ENCODE data around the gene OSBPL10.

Gene OSBPL10

DNA sequence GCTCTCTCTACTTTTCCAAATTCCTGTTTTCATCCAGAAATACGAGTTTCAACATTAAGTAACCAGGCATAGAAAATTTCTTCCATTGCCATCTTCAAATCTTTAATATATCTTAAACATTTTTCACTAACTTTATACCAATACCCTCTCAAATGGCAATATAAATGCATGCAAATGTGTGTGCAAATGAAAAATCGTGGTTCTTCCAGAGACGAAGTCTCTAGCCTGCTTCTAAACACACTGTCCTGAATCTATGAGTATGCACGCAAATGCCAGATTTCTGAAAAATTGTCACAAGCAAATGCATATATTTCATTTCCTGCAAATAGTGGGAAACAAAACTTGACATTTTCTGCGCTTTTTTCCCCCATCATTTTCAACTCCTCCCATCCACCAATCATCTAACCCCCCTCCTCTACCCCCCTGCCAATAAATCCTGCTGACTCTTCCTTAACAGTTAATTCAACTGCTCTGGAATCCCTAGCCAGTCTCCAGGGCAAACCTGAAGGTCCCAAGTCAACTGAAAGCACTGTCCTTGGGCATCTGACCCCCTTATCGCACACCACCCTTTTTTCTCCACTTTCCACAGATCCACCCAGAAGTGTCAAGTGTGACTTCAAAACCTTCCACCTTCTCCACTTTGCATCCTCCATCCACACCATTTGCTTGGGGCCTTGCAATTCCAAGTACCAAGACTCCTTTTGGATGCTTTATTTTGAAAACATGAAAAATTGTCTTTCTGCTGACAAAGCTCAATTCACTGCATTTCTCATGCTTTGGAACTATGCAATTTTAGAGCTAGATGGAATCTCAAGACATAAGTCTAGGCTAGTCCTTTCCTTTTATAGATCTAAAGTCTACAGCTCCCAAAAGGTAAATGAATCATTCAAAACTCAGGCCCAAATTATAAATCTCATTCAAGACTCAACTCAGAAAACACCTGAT is 144.7 kb downstream of the OSBPL10 start:
- H3K4me2 ChIP-seq (ENCODE audit: low read length), result no peak overlapping the region
- H3K27me3 ChIP-seq (ENCODE audit: control insufficient read depth, insufficient read depth, low read length), result no peaks in the 10 kb centered on the region
- H3K9me3 ChIP-seq (replicated peaks; ENCODE audit: low read length), result no peaks in the 10 kb centered on the region
- peaks cover 15% of the 10 kb centered on the region for H3K4me1 ChIP-seq (ENCODE audit: control insufficient read depth, insufficient read depth, low read length)
- H3K9ac ChIP-seq (ENCODE audit: low read depth, low read length), result no peak overlapping the region
- H3K4me3 ChIP-seq (ENCODE audit: low read length), result no peak overlapping the region
- no peaks in the 10 kb centered on the region for H3K36me3 ChIP-seq (ENCODE audit: insufficient read depth, low read length)

DNA sequence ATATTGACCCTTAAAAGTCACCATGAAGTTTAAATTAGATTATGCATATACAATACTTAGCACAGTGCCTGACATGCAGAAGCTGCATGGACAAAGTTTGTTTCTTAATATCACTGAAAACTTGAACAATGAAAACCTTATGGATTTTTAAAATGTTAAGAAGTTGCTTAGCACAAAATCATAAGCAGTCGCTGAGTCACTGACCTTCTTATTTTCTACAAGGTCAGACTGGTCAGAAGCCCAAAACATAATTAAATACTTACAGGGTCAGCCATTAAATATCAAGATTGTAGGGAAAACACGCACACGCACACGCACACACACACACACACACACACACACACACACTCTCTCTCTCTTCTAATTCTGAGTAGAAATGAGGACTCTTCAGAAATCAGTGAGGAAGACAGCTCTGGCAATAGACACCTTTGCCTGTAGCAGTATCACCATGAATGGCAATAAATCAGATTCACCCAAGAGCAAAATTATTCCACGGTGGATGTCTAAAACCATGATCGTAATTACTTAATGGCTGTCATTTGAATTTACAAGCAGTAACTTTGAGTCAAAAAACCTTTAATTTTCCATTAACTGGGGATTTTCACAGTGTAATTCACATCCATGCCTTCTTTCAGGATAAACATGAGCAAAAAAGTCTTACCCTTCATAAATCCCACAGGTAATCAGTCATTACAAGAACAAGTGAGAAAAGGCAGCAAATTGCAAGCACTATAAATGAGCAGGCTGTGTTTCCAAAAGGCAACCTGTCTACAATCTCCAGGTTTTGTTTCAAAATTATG is 147.5 kb downstream of the OSBPL10 start:
- Histone ChIP-seq H3K4me3 (ENCODE audit: low read length) (no peak overlapping the region), H3K9me3 (replicated peaks; ENCODE audit: low read length) (no peaks in the 10 kb centered on the region), H3K4me2 (ENCODE audit: low read length) (no peak overlapping the region), H3K9ac (ENCODE audit: low read depth, low read length) (no peak overlapping the region), H3K4me1 (ENCODE audit: control insufficient read depth, insufficient read depth, low read length) (peaks cover 5% of the 10 kb centered on the region), H3K27me3 (ENCODE audit: control insufficient read depth, insufficient read depth, low read length) (no peaks in the 10 kb centered on the region), H3K36me3 (ENCODE audit: insufficient read depth, low read length) (no peaks in the 10 kb centered on the region)

DNA sequence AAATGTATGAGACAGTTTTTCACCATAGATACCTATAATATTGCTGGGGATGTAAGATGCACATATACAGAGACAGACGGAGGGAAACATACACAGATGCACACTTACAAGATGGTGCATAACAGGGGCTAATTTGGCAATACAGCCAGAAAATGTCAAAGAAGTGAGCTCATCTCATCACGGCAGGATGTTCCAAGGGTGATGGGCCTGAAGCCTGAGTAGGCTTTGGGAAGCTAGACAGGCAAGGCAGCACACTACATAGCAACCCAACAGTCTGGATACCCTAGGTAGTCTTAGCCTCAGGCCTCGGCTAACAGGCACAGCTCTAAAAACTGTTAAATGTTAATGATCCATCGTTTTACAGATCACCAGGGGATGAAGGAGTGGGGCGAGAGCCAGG is 148.5 kb downstream of the OSBPL10 start:
- Histone ChIP-seq H3K4me3 (ENCODE audit: low read length) (no peak overlapping the region), H3K4me2 (ENCODE audit: low read length) (no peak overlapping the region), H3K4me1 (ENCODE audit: control insufficient read depth, insufficient read depth, low read length) (peaks cover 5% of the 10 kb centered on the region), H3K9me3 (replicated peaks; ENCODE audit: low read length) (no peaks in the 10 kb centered on the region), H3K36me3 (ENCODE audit: insufficient read depth, low read length) (no peaks in the 10 kb centered on the region), H3K9ac (ENCODE audit: low read depth, low read length) (no peak overlapping the region), H3K27me3 (ENCODE audit: control insufficient read depth, insufficient read depth, low read length) (no peaks in the 10 kb centered on the region)

DNA sequence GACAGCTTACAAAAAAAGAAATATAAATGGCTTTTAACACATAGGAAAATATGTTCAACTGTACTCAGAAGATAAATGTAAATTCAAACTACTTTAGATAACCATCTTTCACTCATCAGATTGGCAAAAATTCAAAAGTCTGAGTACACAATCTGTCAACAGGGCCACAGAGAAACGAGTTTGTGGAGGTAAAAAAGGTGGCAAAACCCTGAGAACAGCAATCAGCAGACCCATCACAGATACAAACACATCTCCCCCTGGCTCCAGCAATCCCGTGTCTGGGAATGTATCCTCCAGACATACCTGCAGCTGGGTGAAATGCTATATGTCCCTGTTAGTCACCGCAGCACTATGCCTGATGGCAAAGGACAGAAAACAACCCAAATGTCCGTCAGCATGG is 149.5 kb downstream of the OSBPL10 start:
- H3K4me3 ChIP-seq (ENCODE audit: low read length), result no peak overlapping the region
- no peak overlapping the region for H3K4me2 ChIP-seq (ENCODE audit: low read length)
- no peaks in the 10 kb centered on the region for H3K27me3 ChIP-seq (ENCODE audit: control insufficient read depth, insufficient read depth, low read length)
- no peaks in the 10 kb centered on the region for H3K36me3 ChIP-seq (ENCODE audit: insufficient read depth, low read length)
- H3K4me1 ChIP-seq (ENCODE audit: control insufficient read depth, insufficient read depth, low read length), result peaks cover 5% of the 10 kb centered on the region
- H3K9ac ChIP-seq (ENCODE audit: low read depth, low read length), result no peak overlapping the region
- H3K9me3 ChIP-seq (replicated peaks; ENCODE audit: low read length), result no peaks in the 10 kb centered on the region

DNA sequence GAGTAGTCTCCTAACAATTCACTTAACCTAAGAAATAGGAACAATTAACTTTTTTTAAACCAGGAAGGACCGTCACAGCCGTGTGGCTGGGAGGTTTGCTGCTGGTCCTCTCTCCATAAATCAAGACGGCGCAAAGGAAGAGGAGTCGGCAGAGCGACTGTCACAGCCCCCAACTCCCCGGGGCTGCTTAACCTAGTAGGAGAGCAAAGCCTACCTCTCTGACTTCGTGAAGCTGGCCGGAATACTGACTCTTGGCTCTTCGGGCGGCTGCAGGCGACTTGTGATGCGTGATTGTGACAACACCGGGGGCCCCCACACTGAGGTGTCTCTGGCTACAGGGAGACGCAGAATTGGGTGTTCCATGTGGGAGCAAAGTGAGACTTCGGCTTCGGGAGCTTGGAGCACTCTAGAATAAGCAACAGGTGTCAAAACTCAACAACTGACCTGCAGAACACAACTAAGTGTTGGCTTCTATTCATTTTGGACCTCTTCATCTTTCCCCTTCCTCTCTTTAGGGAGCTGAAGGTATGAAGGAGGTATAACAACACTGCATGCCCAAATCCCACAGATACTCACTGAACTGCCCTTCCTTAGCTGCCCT is 151.1 kb downstream of the OSBPL10 start:
- Histone ChIP-seq H3K9ac (ENCODE audit: low read depth, low read length) (no peak overlapping the region), H3K36me3 (ENCODE audit: insufficient read depth, low read length) (no peaks in the 10 kb centered on the region), H3K4me1 (ENCODE audit: control insufficient read depth, insufficient read depth, low read length) (peaks cover 5% of the 10 kb centered on the region), H3K4me3 (ENCODE audit: low read length) (no peak overlapping the region), H3K4me2 (ENCODE audit: low read length) (no peak overlapping the region), H3K9me3 (replicated peaks; ENCODE audit: low read length) (no peaks in the 10 kb centered on the region), H3K27me3 (ENCODE audit: control insufficient read depth, insufficient read depth, low read length) (no peaks in the 10 kb centered on the region)

DNA sequence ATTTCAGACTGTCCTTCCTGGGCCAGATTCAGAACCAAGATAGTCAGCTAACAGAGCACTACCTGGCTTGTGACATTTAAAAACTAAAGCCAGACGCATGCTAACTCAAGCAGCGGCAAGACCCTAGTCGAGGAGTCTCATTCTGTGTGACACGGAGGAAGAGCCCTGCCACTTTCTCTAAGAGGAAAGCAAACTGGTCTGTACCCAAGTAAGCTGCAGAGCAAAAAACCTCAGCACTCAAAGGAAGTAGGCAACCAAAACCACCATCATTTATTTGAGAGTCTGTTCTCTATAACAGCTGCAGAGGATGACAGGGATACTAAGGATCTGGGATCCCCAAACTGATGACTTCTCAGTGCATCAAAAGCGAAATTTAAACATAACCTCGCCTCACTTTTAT is 152.1 kb downstream of the OSBPL10 start:
- H3K27me3 ChIP-seq (ENCODE audit: control insufficient read depth, insufficient read depth, low read length), result no peaks in the 10 kb centered on the region
- peaks cover 6% of the 10 kb centered on the region for H3K36me3 ChIP-seq (ENCODE audit: insufficient read depth, low read length)
- no peak overlapping the region for H3K9ac ChIP-seq (ENCODE audit: low read depth, low read length)
- peaks cover 5% of the 10 kb centered on the region for H3K4me1 ChIP-seq (ENCODE audit: control insufficient read depth, insufficient read depth, low read length)
- H3K9me3 ChIP-seq (replicated peaks; ENCODE audit: low read length), result no peaks in the 10 kb centered on the region
- no peak overlapping the region for H3K4me3 ChIP-seq (ENCODE audit: low read length)
- no peak overlapping the region for H3K4me2 ChIP-seq (ENCODE audit: low read length)

DNA sequence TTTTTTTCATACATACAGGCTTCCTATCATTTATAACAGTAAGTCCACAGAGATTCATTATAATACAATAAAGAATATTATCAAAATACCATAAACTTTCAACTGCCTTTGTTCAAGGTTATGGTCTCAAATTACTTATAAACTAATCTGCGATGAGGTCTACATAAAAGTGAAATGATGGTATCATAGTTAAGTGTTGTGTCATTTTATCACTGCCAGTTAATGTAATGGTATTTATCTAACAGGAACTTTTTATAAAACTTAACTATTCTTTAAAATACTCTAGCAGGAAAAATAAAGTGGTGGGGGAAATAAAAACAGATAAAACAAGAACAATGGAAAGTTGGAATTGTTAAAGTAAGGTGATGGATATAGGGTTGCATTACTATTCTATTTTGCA is 153.1 kb downstream of the OSBPL10 start:
- no peaks in the 10 kb centered on the region for H3K9me3 ChIP-seq (replicated peaks; ENCODE audit: low read length)
- no peak overlapping the region for H3K4me2 ChIP-seq (ENCODE audit: low read length)
- H3K36me3 ChIP-seq (ENCODE audit: insufficient read depth, low read length), result peaks cover 6% of the 10 kb centered on the region
- H3K4me3 ChIP-seq (ENCODE audit: low read length), result no peak overlapping the region
- H3K9ac ChIP-seq (ENCODE audit: low read depth, low read length), result no peak overlapping the region
- H3K27me3 ChIP-seq (ENCODE audit: control insufficient read depth, insufficient read depth, low read length), result no peaks in the 10 kb centered on the region
- H3K4me1 ChIP-seq (ENCODE audit: control insufficient read depth, insufficient read depth, low read length), result peaks cover 5% of the 10 kb centered on the region

DNA sequence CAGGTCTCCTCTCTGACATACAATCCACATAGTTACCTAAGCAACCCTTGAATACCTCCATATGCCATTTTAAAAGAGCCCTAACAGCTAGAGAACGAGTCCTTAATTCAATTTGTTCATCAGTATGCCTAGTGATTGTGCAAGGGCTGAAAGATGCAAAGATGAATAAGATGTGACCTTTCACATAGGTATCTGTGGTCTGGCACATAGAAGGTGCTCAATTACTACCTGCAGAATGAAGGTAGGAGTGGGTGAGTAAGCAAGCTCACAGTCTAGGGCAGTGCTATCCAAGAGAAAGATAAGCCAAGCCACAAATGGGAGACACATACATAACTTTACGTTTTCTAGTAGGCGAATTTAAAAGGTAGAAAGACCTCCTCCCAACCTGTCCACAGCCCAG is 157.9 kb downstream of the OSBPL10 start:
- peaks cover 6% of the 10 kb centered on the region for H3K36me3 ChIP-seq (ENCODE audit: insufficient read depth, low read length)

DNA sequence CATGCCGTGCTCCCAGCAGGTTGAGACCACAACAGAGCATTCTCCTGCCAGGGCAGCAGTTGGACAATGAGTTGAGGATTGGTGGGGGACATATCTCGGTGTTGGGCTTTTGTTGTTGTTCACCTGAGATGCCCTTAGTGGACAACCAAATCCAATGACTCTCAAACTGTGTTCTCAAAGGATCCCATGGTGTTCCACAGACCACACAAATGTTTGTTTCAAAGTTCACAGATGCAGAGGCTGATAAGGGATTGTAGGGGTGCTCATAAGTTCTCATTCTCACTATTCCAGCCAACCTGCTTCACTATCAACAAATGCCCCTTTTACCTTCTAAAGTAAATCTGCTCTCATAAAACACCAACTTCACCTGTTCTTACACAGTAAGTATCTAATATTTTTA is 159.9 kb downstream of the OSBPL10 start:
- H3K9ac ChIP-seq (ENCODE audit: low read depth, low read length), result no peak overlapping the region

More for the DNA sequence above, 157.9 kb downstream of the OSBPL10 start:
- no peak overlapping the region for H3K9ac ChIP-seq (ENCODE audit: low read depth, low read length)
- no peak overlapping the region for H3K4me2 ChIP-seq (ENCODE audit: low read length)
- H3K4me3 ChIP-seq (ENCODE audit: low read length), result no peak overlapping the region
- no peaks in the 10 kb centered on the region for H3K4me1 ChIP-seq (ENCODE audit: control insufficient read depth, insufficient read depth, low read length)
- no peaks in the 10 kb centered on the region for H3K9me3 ChIP-seq (replicated peaks; ENCODE audit: low read length)
- no peaks in the 10 kb centered on the region for H3K27me3 ChIP-seq (ENCODE audit: control insufficient read depth, insufficient read depth, low read length)

DNA sequence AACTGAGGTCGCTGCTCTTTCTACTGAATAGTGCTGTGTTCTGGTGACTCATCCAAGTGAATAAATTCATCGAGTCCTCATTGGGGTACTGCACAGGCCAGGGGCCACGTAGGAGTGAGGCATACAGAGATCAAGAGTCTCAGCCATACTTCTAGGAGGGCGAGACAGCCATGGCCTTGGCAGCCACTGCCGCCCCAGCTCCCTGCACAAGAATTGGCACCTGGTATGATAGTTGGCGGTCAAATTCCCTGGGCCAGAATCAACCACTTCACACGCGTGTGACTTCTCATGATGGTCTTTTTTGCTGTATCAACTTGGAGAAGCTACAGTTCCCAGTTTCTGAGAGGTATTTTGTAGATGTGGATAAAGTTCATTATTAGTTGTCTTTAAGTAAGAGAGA is 161.6 kb downstream of the OSBPL10 start:
- Histone ChIP-seq H3K4me2 (ENCODE audit: low read length) (no peak overlapping the region), H3K36me3 (ENCODE audit: insufficient read depth, low read length) (peaks cover 4% of the 10 kb centered on the region), H3K4me3 (ENCODE audit: low read length) (no peak overlapping the region), H3K9ac (ENCODE audit: low read depth, low read length) (no peak overlapping the region), H3K4me1 (ENCODE audit: control insufficient read depth, insufficient read depth, low read length) (peaks cover 16% of the 10 kb centered on the region), H3K27me3 (ENCODE audit: control insufficient read depth, insufficient read depth, low read length) (no peaks in the 10 kb centered on the region), H3K9me3 (replicated peaks; ENCODE audit: low read length) (no peaks in the 10 kb centered on the region)

More for the DNA sequence above, 159.9 kb downstream of the OSBPL10 start:
- no peaks in the 10 kb centered on the region for H3K27me3 ChIP-seq (ENCODE audit: control insufficient read depth, insufficient read depth, low read length)
- H3K4me3 ChIP-seq (ENCODE audit: low read length), result no peak overlapping the region
- H3K4me2 ChIP-seq (ENCODE audit: low read length), result no peak overlapping the region
- no peaks in the 10 kb centered on the region for H3K4me1 ChIP-seq (ENCODE audit: control insufficient read depth, insufficient read depth, low read length)
- H3K36me3 ChIP-seq (ENCODE audit: insufficient read depth, low read length), result peaks cover 6% of the 10 kb centered on the region
- H3K9me3 ChIP-seq (replicated peaks; ENCODE audit: low read length), result no peaks in the 10 kb centered on the region

DNA sequence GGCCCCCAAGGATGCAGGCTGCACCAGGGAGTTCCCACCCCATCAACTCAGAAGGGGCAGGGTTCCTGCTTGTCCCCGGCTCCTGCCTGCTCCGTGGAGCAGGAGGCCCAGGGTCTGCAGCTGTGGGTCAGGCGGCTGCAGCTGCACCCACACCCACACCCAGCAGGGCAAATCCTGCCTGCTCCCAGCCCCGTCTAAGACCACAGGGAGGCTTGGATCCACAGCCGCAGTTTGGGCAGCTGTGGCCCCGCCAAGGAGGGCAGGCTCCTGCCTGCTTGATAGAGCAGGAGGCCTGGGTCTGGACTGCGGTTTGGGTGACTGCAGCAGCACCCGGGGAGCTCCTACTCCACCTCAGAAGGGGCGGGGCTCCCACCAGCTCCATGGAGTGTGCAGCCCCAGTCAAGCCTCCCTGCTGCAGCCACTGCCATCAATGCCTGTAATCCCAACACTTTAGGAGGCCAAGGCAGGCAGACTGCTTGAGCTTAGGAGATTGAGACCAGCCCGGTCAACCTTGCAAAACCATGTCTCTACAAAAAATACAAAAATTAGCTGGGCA is 163.6 kb downstream of the OSBPL10 start:
- no peak overlapping the region for H3K9ac ChIP-seq (ENCODE audit: low read depth, low read length)
- H3K4me1 ChIP-seq (ENCODE audit: control insufficient read depth, insufficient read depth, low read length), result peaks cover 19% of the 10 kb centered on the region
- no peak overlapping the region for H3K4me2 ChIP-seq (ENCODE audit: low read length)
- no peaks in the 10 kb centered on the region for H3K27me3 ChIP-seq (ENCODE audit: control insufficient read depth, insufficient read depth, low read length)
- H3K9me3 ChIP-seq (replicated peaks; ENCODE audit: low read length), result no peaks in the 10 kb centered on the region
- H3K36me3 ChIP-seq (ENCODE audit: insufficient read depth, low read length), result no peaks in the 10 kb centered on the region
- H3K4me3 ChIP-seq (ENCODE audit: low read length), result no peak overlapping the region
